GM13976 (cell line): Measurements from ENCODE around the gene XAF1.
A peak's percentile ranks its signal among the peaks of the same experiment; 100 is the strongest.

Experiments
- DNase-seq: peaks from one replicate; pipeline ENCODE4 v3.0.0; 2012; ENCODE audit warnings: low spot score
- CTCF ChIP-seq: IDR thresholded peaks from 2 replicates; pipeline ENCODE4 v1.5.1; 2012; ENCODE audit warnings: borderline replicate concordance, mild to moderate bottlenecking; ENCODE audit not compliant: insufficient read depth; ENCODE audit errors: extremely low read depth, missing control alignments, control extremely low read depth
- in situ Hi-C: fragments of 300-500 bp; cut with MboI; formaldehyde crosslinking; loops from one replicate; pipeline ENCODE4 v1.12.0; 2022; ENCODE audit warnings: low sequenced_read_pairs, mixed read lengths, inconsistent platforms; ENCODE audit not compliant: unreplicated experiment

XAF1 gene

GRCh38 chr17:6712058-6712853 is 43.6 kb upstream of the XAF1 start:
- in situ Hi-C loops, result no loop called here
- DNase-seq, result no peak
- no peak for TF ChIP-seq CTCF

- in situ Hi-C loops, result no loop called here
- no peak for DNase-seq
- no peak for TF ChIP-seq CTCF
Measured at GRCh38 chr17:6712854-6713129, 43.1 kb upstream of the XAF1 start.

GRCh38 chr17:6713130-6713917 is 42.5 kb upstream of the XAF1 start, which contains the start of gene SLC13A5:
Gene SLC13A5, minus strand, starts transcription at chr17:6713369. Its CDS starts 36 bp downstream, at chr17:6713333.
- in situ Hi-C loops, result no loop called here
- peak; percentile 62 for DNase-seq
- TF ChIP-seq CTCF, result no peak

- in situ Hi-C loops, result no loop called here
- DNase-seq, result no peak
- no peak for TF ChIP-seq CTCF
Measured at GRCh38 chr17:6713918-6714271, 42.0 kb upstream of the XAF1 start.

- no peak for TF ChIP-seq CTCF
- no peak for DNase-seq
- in situ Hi-C loops, result no loop called here
Measured at GRCh38 chr17:6714315-6714874, 41.5 kb upstream of the XAF1 start.

DNA sequence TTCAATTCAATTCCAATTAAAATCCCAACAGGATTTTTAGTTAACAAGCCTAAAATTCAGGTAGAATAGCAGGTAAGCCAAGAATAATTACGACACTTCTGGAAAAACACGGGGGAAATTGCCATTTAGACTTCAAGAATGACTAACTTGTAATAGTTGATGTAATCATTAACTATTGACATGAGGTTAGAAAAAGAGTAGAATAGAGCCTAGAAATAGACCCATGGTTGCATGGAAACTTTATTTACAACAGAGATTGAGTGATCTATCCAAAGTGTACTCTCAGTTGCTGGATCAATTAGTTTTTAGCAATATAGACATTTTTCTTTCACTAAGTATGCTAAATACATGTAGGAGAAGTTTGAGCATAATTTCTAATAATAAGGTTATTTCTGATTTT is 39.1 kb upstream of the XAF1 start:
- TF ChIP-seq CTCF, result no peak

More for the DNA sequence above, 39.1 kb upstream of the XAF1 start:
- in situ Hi-C loops, result no loop called here
- DNase-seq, result no peak
